IMR-90 (cell line): Measurements from ENCODE around the gene GFM1. TPM values are rescaled to one million over a fixed set of nuclear protein-coding genes. Genes with fewer than 3 reads are reported as not detected.

Experiments used
- ATAC-seq: fragments of 200-7000 bp; cut with Tn5 transposase; 2 replicates; pipeline ENCODE4 v1.9.1; 2020; ENCODE audit warnings: low read depth, mild to moderate bottlenecking, moderate library complexity
- BruUV-seq: library from RNA; stranded (reverse); fragments of 400-500 nt; replicated peaks from 2 replicates; lab custom pipeline; 2021; lab: Mats Ljungman, UMichigan
- CTCF ChIA-PET: fragments of 300-600 bp; formaldehyde crosslinking; extraction: SDS; loops from one replicate; lab custom pipeline; 2021; ENCODE audit warnings: antibody characterized with exemption; lab: Yijun Ruan, JAX
- POLR2A ChIA-PET: fragments of 300-600 bp; sonication (Branson Sonifier 250); formaldehyde crosslinking; loops from one replicate; lab custom pipeline; 2022; ENCODE audit warnings: antibody characterized with exemption; ENCODE audit not compliant: unreplicated experiment; lab: Charles Lee
- DNase-seq: peaks from one replicate; pipeline ENCODE4 v3.0.0; 2013
- H2AFZ ChIP-seq: replicated peaks from 2 replicates; pipeline ENCODE3; 2013; ENCODE audit warnings: low read length, mild to moderate bottlenecking; ENCODE audit not compliant: poor library complexity
- H2AK5ac ChIP-seq: 2 replicates; pipeline ENCODE4 v1.6.1; 2013; ENCODE audit warnings: low read depth, low read length, inconsistent platforms
- H2AK9ac ChIP-seq: replicated peaks from 2 replicates; pipeline ENCODE3; 2013; ENCODE audit warnings: mild to moderate bottlenecking, low read depth, low read length, moderate library complexity; ENCODE audit not compliant: poor library complexity
- H2BK120ac ChIP-seq: 2 replicates; pipeline ENCODE4 v1.6.1; 2013; ENCODE audit warnings: low read depth, low read length, inconsistent platforms
- H2BK15ac ChIP-seq: 3 replicates; pipeline ENCODE4 v1.6.1; 2013; ENCODE audit warnings: low read depth, low read length, inconsistent platforms
- H2BK20ac ChIP-seq: 2 replicates; pipeline ENCODE4 v1.6.1; 2013; ENCODE audit warnings: low read depth, mild to moderate bottlenecking, inconsistent platforms, low read length, moderate library complexity
- H2BK5ac ChIP-seq: 2 replicates; pipeline ENCODE4 v1.6.1; 2013; ENCODE audit warnings: mild to moderate bottlenecking, low read depth, low read length, inconsistent platforms; ENCODE audit not compliant: poor library complexity, severe bottlenecking
- H3K14ac ChIP-seq: replicated peaks from 2 replicates; pipeline ENCODE4 v1.6.1; 2013; ENCODE audit warnings: low read depth, low read length, inconsistent platforms
- H3K18ac ChIP-seq: 2 replicates; pipeline ENCODE4 v1.6.1; 2013; ENCODE audit warnings: low read depth, low read length, control low read depth
- H3K23ac ChIP-seq: 2 replicates; pipeline ENCODE4 v1.6.1; 2013; ENCODE audit warnings: low read depth, low read length, inconsistent platforms
- H3K27ac ChIP-seq: 2 replicates; pipeline ENCODE4 v1.5.1; 2013; ENCODE audit warnings: mild to moderate bottlenecking, control low read depth, low read length; ENCODE audit not compliant: insufficient read depth
- H3K27me3 ChIP-seq: 2 replicates; pipeline ENCODE4 v1.6.1; 2013; ENCODE audit warnings: low read length; ENCODE audit not compliant: control insufficient read depth, insufficient read depth
- H3K36me3 ChIP-seq: 2 replicates; pipeline ENCODE4 v1.6.1; 2013; ENCODE audit warnings: low read length, mixed read lengths; ENCODE audit not compliant: control insufficient read depth, insufficient read depth
- H3K4ac ChIP-seq: 2 replicates; pipeline ENCODE4 v1.6.1; 2013; ENCODE audit warnings: low read depth, low read length, inconsistent platforms
- H3K4me1 ChIP-seq: 2 replicates; pipeline ENCODE4 v1.6.1; 2013; ENCODE audit warnings: low read length, mixed read lengths; ENCODE audit not compliant: control insufficient read depth, insufficient read depth
- H3K4me2 ChIP-seq: 2 replicates; pipeline ENCODE4 v1.6.1; 2013; ENCODE audit warnings: low read depth, mild to moderate bottlenecking, control low read depth, low read length, moderate library complexity
- H3K4me3 ChIP-seq: 2 replicates; pipeline ENCODE4 v1.5.1; 2013; ENCODE audit warnings: low read depth, mild to moderate bottlenecking, control low read depth, low read length, moderate library complexity; ENCODE audit not compliant: insufficient read depth
- H3K56ac ChIP-seq: 2 replicates; pipeline ENCODE4 v1.6.1; 2013; ENCODE audit warnings: low read length, inconsistent platforms; ENCODE audit not compliant: insufficient read depth; ENCODE audit errors: extremely low read depth
- H3K79me1 ChIP-seq, 2 experiments: 2 replicates each; pipeline ENCODE4 v1.6.1; 2013; ENCODE audit warnings: low read length in 2 of 2, inconsistent platforms in 1 of 2, low read depth in 1 of 2
- H3K9ac ChIP-seq: 2 replicates; pipeline ENCODE4 v1.6.1; 2013; ENCODE audit warnings: low read depth, low read length, control low read depth
- H3K9me1 ChIP-seq: 2 replicates; pipeline ENCODE4 v1.6.1; 2013; ENCODE audit warnings: low read length, inconsistent platforms; ENCODE audit not compliant: insufficient read depth
- H3K9me3 ChIP-seq: 2 replicates; pipeline ENCODE4 v1.6.1; 2013; ENCODE audit warnings: low read length; ENCODE audit not compliant: control insufficient read depth, insufficient read depth
- H4K20me1 ChIP-seq: 2 replicates; pipeline ENCODE4 v1.6.1; 2013; ENCODE audit warnings: low read length, inconsistent platforms; ENCODE audit not compliant: insufficient read depth
- H4K5ac ChIP-seq: 2 replicates; pipeline ENCODE4 v1.6.1; 2013; ENCODE audit warnings: mild to moderate bottlenecking, low read depth, low read length, control low read depth
- H4K8ac ChIP-seq, 2 experiments: 2 replicates each; pipeline ENCODE4 v1.6.1; 2013; ENCODE audit warnings: low read depth in 2 of 2, low read length in 2 of 2, control low read depth in 1 of 2, inconsistent platforms in 1 of 2
- H4K91ac ChIP-seq: 2 replicates; pipeline ENCODE4 v1.6.1; 2013; ENCODE audit warnings: low read depth, low read length, inconsistent platforms; ENCODE audit not compliant: insufficient read depth
- BHLHE40 ChIP-seq: fragments of 150-350 bp; IDR thresholded peaks from 2 replicates; pipeline ENCODE4 v1.6.1; 2016; ENCODE audit warnings: mild to moderate bottlenecking, low read depth, low read length
- CEBPB ChIP-seq: IDR thresholded peaks from 2 replicates; pipeline ENCODE4 v1.6.1; 2012; ENCODE audit warnings: low read depth, low read length, improper control_type of control experiment
- CHD1 ChIP-seq: IDR thresholded peaks from 2 replicates; pipeline ENCODE4 v1.6.1; 2012; ENCODE audit warnings: low read depth, low read length, improper control_type of control experiment
- CTCF ChIP-seq: conservative IDR thresholded peaks from 2 replicates; pipeline ENCODE4 v1.5.1; 2012; ENCODE audit warnings: mild to moderate bottlenecking, low read depth, low read length, improper control_type of control experiment
- ELK1 ChIP-seq: fragments of 150-350 bp; IDR thresholded peaks from 2 replicates; pipeline ENCODE4 v1.6.1; 2016; ENCODE audit warnings: low read depth, mild to moderate bottlenecking, low read length, moderate library complexity, borderline replicate concordance
- FOS ChIP-seq: fragments of 150-350 bp; IDR thresholded peaks from 2 replicates; pipeline ENCODE4 v1.6.1; 2016; ENCODE audit warnings: low read depth, low read length
- MAFK ChIP-seq: IDR thresholded peaks from 2 replicates; pipeline ENCODE4 v1.6.1; 2012; ENCODE audit warnings: low read depth, low read length, improper control_type of control experiment
- MAZ ChIP-seq: IDR thresholded peaks from 2 replicates; pipeline ENCODE4 v1.6.1; 2012; ENCODE audit warnings: low read depth, mild to moderate bottlenecking, low read length, improper control_type of control experiment, moderate library complexity, borderline replicate concordance
- NFE2L2 ChIP-seq: fragments of 150-350 bp; IDR thresholded peaks from 2 replicates; pipeline ENCODE4 v1.6.1; 2016; ENCODE audit warnings: low read depth, mild to moderate bottlenecking, low read length
- POLR2A ChIP-seq: IDR thresholded peaks from 2 replicates; pipeline ENCODE4 v1.6.1; 2012; ENCODE audit warnings: mild to moderate bottlenecking, low read depth, low read length
- RCOR1 ChIP-seq: IDR thresholded peaks from 2 replicates; pipeline ENCODE4 v1.6.1; 2012; ENCODE audit warnings: mild to moderate bottlenecking, low read length, improper control_type of control experiment; ENCODE audit not compliant: insufficient replicate concordance
- RFX5 ChIP-seq: IDR thresholded peaks from 2 replicates; pipeline ENCODE4 v1.8.0; 2012; ENCODE audit warnings: low read depth, mild to moderate bottlenecking, low read length, moderate library complexity
- USF2 ChIP-seq: fragments of 150-350 bp; IDR thresholded peaks from 2 replicates; pipeline ENCODE4 v1.6.1; 2017; ENCODE audit warnings: mild to moderate bottlenecking, antibody characterized with exemption, low read length, low read depth
- WGBS, 2 experiments: methylation state at CpG; one replicate each; pipeline versions ENCODE4 v1.1.5 to v1.1.7; 2013; ENCODE audit warnings: missing lambda C conversion rate in 2 of 2; ENCODE audit not compliant: insufficient read length in 1 of 2; ENCODE audit errors: extremely low coverage in 2 of 2; 5-methylcytosine and 5-hydroxymethylcytosine counted together
- dilution Hi-C: fragments of 300-500 bp; cut with HindIII; formaldehyde crosslinking; loops from one replicate; pipeline ENCODE4 v1.14.3; 2018; ENCODE audit warnings: low sequenced_read_pairs; ENCODE audit not compliant: unreplicated experiment
- in situ Hi-C: fragments of 300-500 bp; cut with MboI; formaldehyde crosslinking; loops from 3 replicates; pipeline ENCODE4 v1.14.3; 2019; ENCODE audit warnings: low sequenced_read_pairs, inconsistent platforms, mixed read lengths
- intact Hi-C: fragments of 100-400 bp; cut with micrococcal nuclease; formaldehyde crosslinking; loops from 2 replicates; pipeline ENCODE4 v1.10.0; 2022
- polyA plus RNA-seq, 3 experiments: library from polyadenylated mRNA; depleted of rRNA; stranded (reverse); fragments of >200 nt; gene quantifications; 2 replicates each; pipeline ENCODE4 v1.2.3, GENCODE V29; 2012; ENCODE audit warnings: low replicate concordance in 1 of 3
- total RNA-seq: library from RNA; depleted of rRNA; stranded (reverse); fragments of >200 nt; gene quantifications from 2 replicates; pipeline ENCODE4 v1.2.3, GENCODE V29; 2012

Gene GFM1
- total and polyA plus RNA-seq, 2 of the 4 experiments (the other 2 are of a cell fraction): 12.4 to 36.0 TPM

- no peak overlapping the region for H2BK120ac ChIP-seq
- H4K5ac ChIP-seq: no peak overlapping the region
- dilution Hi-C loops (no loop called here), in situ Hi-C loops (loop anchor here (5.0 kb wide), 2 partner anchors 59 to 129 kb away; no protein-coding TSS in a partner anchor), intact Hi-C loops (loop anchor here (10.0 kb wide), 1 partner anchor 592 kb away; no protein-coding TSS in a partner anchor)
- BruUV-seq: no TSS peak
- DNase-seq: no peak
- peaks cover 6 to 8% of the 10 kb centered on the region in 2 experiments; a peak in 1 of 4 replicates for H3K79me1 ChIP-seq
- H4K91ac ChIP-seq: no peak overlapping the region
- no peak overlapping the region for H3K27ac ChIP-seq
- H3K4me3 ChIP-seq: no peak overlapping the region
- no peak overlapping the region for H4K8ac ChIP-seq
- TF ChIP-seq RCOR1 (no peak), NFE2L2 (no peak), CTCF (no peak), USF2 (no peak), ELK1 (no peak), MAFK (no peak), BHLHE40 (no peak), CEBPB (no peak), MAZ (no peak), CHD1 (no peak), FOS (no peak), POLR2A (no peak), RFX5 (no peak)
- no peak overlapping the region for H3K56ac ChIP-seq
- H2AK9ac ChIP-seq: no peak overlapping the region
- H2AFZ ChIP-seq: no peak overlapping the region
- no peak overlapping the region for H3K4ac ChIP-seq
- ChIA-PET POLR2A (no interaction called here), CTCF (no interaction called here)
- no peak overlapping the region for H3K9ac ChIP-seq
- no CpG with 5 or more reads among the region's 1 CpG for WGBS, 2 experiments
- no peaks in the 10 kb centered on the region for H4K20me1 ChIP-seq
- H3K9me1 ChIP-seq: no peaks in the 10 kb centered on the region
- no peak overlapping the region for H3K14ac ChIP-seq
- no peak overlapping the region for H3K18ac ChIP-seq
- peaks cover 27% of the 10 kb centered on the region for H3K36me3 ChIP-seq
- no peak overlapping the region for H2BK20ac ChIP-seq
- no peak overlapping the region for H2AK5ac ChIP-seq
- no peak overlapping the region for H2BK5ac ChIP-seq
- H3K4me1 ChIP-seq: peaks cover 2% of the 10 kb centered on the region; the same call in 1 of the 2 replicates
- H3K4me2 ChIP-seq: no peak overlapping the region
- H3K9me3 ChIP-seq: no peaks in the 10 kb centered on the region
- no peak for ATAC-seq
- H3K27me3 ChIP-seq: no peaks in the 10 kb centered on the region
- H3K23ac ChIP-seq: no peak overlapping the region
- H2BK15ac ChIP-seq: no peak overlapping the region
Observed at GRCh38 chr3:158663246-158663645, 18.9 kb downstream of the GFM1 start.
